ENCODE results near the gene NRG2. TPM values are rescaled to one million over a fixed set of nuclear protein-coding genes. Genes with fewer than 3 reads are reported as not detected.

The NRG2 gene
- total RNA-seq, 1 experiment from 2014 or later: 0.59 TPM

- Histone ChIP-seq H3K36me3 (ENCODE audit: control insufficient read depth, insufficient read depth, low read length) (no peaks in the 10 kb centered on the region), H3K9me3 (no peaks in the 10 kb centered on the region), H3K27me3 (replicated peaks; ENCODE audit: control insufficient read depth, insufficient read depth, low read length) (peaks cover 1% of the 10 kb centered on the region), H3K4me1 (no peaks in the 10 kb centered on the region), H3K4me3 (ENCODE audit: low read depth, low read length) (no peak overlapping the region)
- CTCF ChIA-PET: no interaction called here
- no peaks in the 10 kb centered on the region for H3K4me1 Mint-ChIP-seq (ENCODE audit: low read depth, unreplicated experiment)
- intact Hi-C loops (cut with micrococcal nuclease; ENCODE audit: unreplicated experiment): no loop called here
- DNase-seq: peak in 1 of 2 experiments; percentile 9
- BruUV-seq (replicated peaks): no TSS peak
- no peaks in the 10 kb centered on the region for H3K36me3 Mint-ChIP-seq (ENCODE audit: insufficient read depth, unreplicated experiment)
- POLR2A ChIA-PET: no interaction called here
- peaks cover 25% of the 10 kb centered on the region for H3K27me3 Mint-ChIP-seq (ENCODE audit: insufficient read depth, unreplicated experiment)
- no peak for TF ChIP-seq CTCF (IDR thresholded peaks at IDR 0.05; ENCODE audit: insufficient read depth in 1 of 2, low read depth in 1 of 2, low read length in 1 of 2, severe bottlenecking in 1 of 2, unreplicated experiment in 1 of 2)
- H3K4me3 Mint-ChIP-seq (ENCODE audit: unreplicated experiment): no peak overlapping the region
- H3K27ac Mint-ChIP-seq (ENCODE audit: unreplicated experiment): no peak overlapping the region
- no peaks in the 10 kb centered on the region for H3K9me3 Mint-ChIP-seq (ENCODE audit: unreplicated experiment)
These were observed 209.6 kb downstream of the NRG2 start for GRCh38 chr5:139833525-139833924.

- H3K27ac Mint-ChIP-seq (ENCODE audit: unreplicated experiment): no peak overlapping the region
- H3K9me3 ChIP-seq: no peaks in the 10 kb centered on the region
- H3K4me1 Mint-ChIP-seq (ENCODE audit: low read depth, unreplicated experiment): no peaks in the 10 kb centered on the region
- ChIA-PET POLR2A (no interaction called here), CTCF (no interaction called here)
- TF ChIP-seq CTCF (IDR thresholded peaks at IDR 0.05; ENCODE audit: insufficient read depth in 1 of 2, low read depth in 1 of 2, low read length in 1 of 2, severe bottlenecking in 1 of 2, unreplicated experiment in 1 of 2): no peak
- intact Hi-C loops (cut with micrococcal nuclease; ENCODE audit: unreplicated experiment): no loop called here
- no peak overlapping the region for H3K4me3 ChIP-seq (ENCODE audit: low read depth, low read length)
- H3K27me3 ChIP-seq (replicated peaks; ENCODE audit: control insufficient read depth, insufficient read depth, low read length): peaks cover 1% of the 10 kb centered on the region
- no peaks in the 10 kb centered on the region for H3K9me3 Mint-ChIP-seq (ENCODE audit: unreplicated experiment)
- H3K36me3 ChIP-seq (ENCODE audit: control insufficient read depth, insufficient read depth, low read length): no peaks in the 10 kb centered on the region
- H3K36me3 Mint-ChIP-seq (ENCODE audit: insufficient read depth, unreplicated experiment): no peaks in the 10 kb centered on the region
- BruUV-seq (replicated peaks): no TSS peak
- no peaks in the 10 kb centered on the region for H3K4me1 ChIP-seq
- no peak for DNase-seq
- no peak overlapping the region for H3K4me3 Mint-ChIP-seq (ENCODE audit: unreplicated experiment)
- peaks cover 36% of the 10 kb centered on the region for H3K27me3 Mint-ChIP-seq (ENCODE audit: insufficient read depth, unreplicated experiment)
These were observed 211.5 kb downstream of the NRG2 start for GRCh38 chr5:139831624-139832023.

DNA sequence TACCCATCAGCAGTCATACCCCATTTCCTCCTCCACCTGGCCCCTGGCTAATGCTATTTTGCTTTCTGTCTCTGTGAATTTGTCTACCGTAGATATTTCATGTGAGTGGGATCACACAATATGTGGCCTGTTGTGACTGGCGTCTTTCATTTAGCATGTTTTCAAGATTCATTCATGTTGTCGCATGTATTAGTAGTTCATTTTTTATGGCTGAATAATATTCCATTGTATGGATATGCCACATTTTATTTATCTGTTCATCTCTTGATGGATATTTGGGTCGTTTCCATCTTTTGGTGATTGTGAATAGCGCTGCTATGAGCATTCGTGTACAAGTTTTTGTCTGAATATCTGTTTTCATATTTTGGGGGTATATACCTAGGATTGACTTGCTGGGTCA is 213.6 kb downstream of the NRG2 start:
- no peaks in the 10 kb centered on the region for H3K9me3 Mint-ChIP-seq (ENCODE audit: unreplicated experiment)
- Histone ChIP-seq H3K9me3 (no peaks in the 10 kb centered on the region), H3K27me3 (replicated peaks; ENCODE audit: control insufficient read depth, insufficient read depth, low read length) (peaks cover 1% of the 10 kb centered on the region), H3K4me3 (ENCODE audit: low read depth, low read length) (no peak overlapping the region), H3K4me1 (no peaks in the 10 kb centered on the region), H3K36me3 (ENCODE audit: control insufficient read depth, insufficient read depth, low read length) (no peaks in the 10 kb centered on the region)
- H3K4me1 Mint-ChIP-seq (ENCODE audit: low read depth, unreplicated experiment): no peaks in the 10 kb centered on the region
- intact Hi-C loops (cut with micrococcal nuclease; ENCODE audit: unreplicated experiment): no loop called here
- no peaks in the 10 kb centered on the region for H3K36me3 Mint-ChIP-seq (ENCODE audit: insufficient read depth, unreplicated experiment)
- BruUV-seq (replicated peaks): no TSS peak
- DNase-seq: no peak
- H3K4me3 Mint-ChIP-seq (ENCODE audit: unreplicated experiment): no peak overlapping the region
- CTCF ChIA-PET: no interaction called here
- POLR2A ChIA-PET: no interaction called here
- peaks cover 43% of the 10 kb centered on the region for H3K27me3 Mint-ChIP-seq (ENCODE audit: insufficient read depth, unreplicated experiment)
- no peak for TF ChIP-seq CTCF (IDR thresholded peaks at IDR 0.05; ENCODE audit: insufficient read depth in 1 of 2, low read depth in 1 of 2, low read length in 1 of 2, severe bottlenecking in 1 of 2, unreplicated experiment in 1 of 2)
- no peak overlapping the region for H3K27ac Mint-ChIP-seq (ENCODE audit: unreplicated experiment)

Measured in Caco-2 (cell line).